Measurements from ENCODE around the gene DARS2. TPM values are rescaled to one million over a fixed set of nuclear protein-coding genes. Genes with fewer than 3 reads are reported as not detected.

The DARS2 gene
- total RNA-seq, 1 experiment from 2014 or later, result 35.0 TPM

GRCh38 chr1:173869021-173869359, 44.5 kb downstream of the DARS2 start:
- Histone ChIP-seq H3K18ac (ENCODE audit: insufficient read length, low read depth, low read length) (no peak overlapping the region), H2AK5ac (ENCODE audit: insufficient read length, low read length) (no peak overlapping the region), H3K4me1 (ENCODE audit: insufficient read depth, low read length) (no peaks in the 10 kb centered on the region), H4K20me1 (ENCODE audit: control insufficient read depth, insufficient read depth, insufficient read length) (no peaks in the 10 kb centered on the region), H3K4ac (ENCODE audit: low read depth, low read length) (no peak overlapping the region), H2AFZ (ENCODE audit: low read length) (no peak overlapping the region), H3K4me2 (ENCODE audit: insufficient read depth, insufficient read length, low read length) (peak overlapping the region; percentile 96), H2BK5ac (ENCODE audit: insufficient read length, low read length) (no peak overlapping the region), H3K56ac (ENCODE audit: insufficient read length, low read depth, low read length) (no peak overlapping the region), H3K23me2 (ENCODE audit: insufficient read length, low read depth, low read length, poor library complexity, severe bottlenecking) (peaks cover 10% of the 10 kb centered on the region), H2BK120ac (ENCODE audit: low read depth, low read length, poor library complexity, severe bottlenecking) (no peak overlapping the region), H4K8ac (replicated peaks; ENCODE audit: insufficient read length, low read depth, low read length) (no peak overlapping the region), H2BK12ac (ENCODE audit: insufficient read length, low read depth, low read length) (no peak overlapping the region), H3K9me3 (ENCODE audit: control insufficient read depth, low read depth, low read length) (no peaks in the 10 kb centered on the region), H3K9ac (ENCODE audit: extremely low read depth, insufficient read length, low read length) (peak overlapping the region; percentile 89), H3K14ac (ENCODE audit: insufficient read depth, low read length) (no peak overlapping the region), H4K91ac (ENCODE audit: insufficient read length, low read depth, low read length) (no peak overlapping the region), H2BK20ac (ENCODE audit: low read depth, low read length, poor library complexity, severe bottlenecking) (no peak overlapping the region), H3K27ac (ENCODE audit: insufficient read length, low read depth, low read length) (peak overlapping the region; percentile 63), H3K23ac (ENCODE audit: insufficient read length, low read depth, low read length) (no peak overlapping the region), H4K5ac (ENCODE audit: insufficient read length, low read depth, low read length) (no peak overlapping the region), H3K79me2 (ENCODE audit: insufficient read depth, low read length) (peaks cover 16% of the 10 kb centered on the region; the same call in 1 of the 2 replicates), H3K27me3 (ENCODE audit: insufficient read depth, low read length) (no peaks in the 10 kb centered on the region), H2BK15ac (ENCODE audit: low read depth, low read length) (no peak overlapping the region), H3T11ph (ENCODE audit: low read length) (no peak overlapping the region), H3K79me1 (ENCODE audit: insufficient read depth, low read depth, low read length, poor library complexity, severe bottlenecking) (no peaks in the 10 kb centered on the region)
- TF ChIP-seq CTCF (conservative IDR thresholded peaks at IDR 0.05), result no peak
- H3K9me3 Mint-ChIP-seq, result peaks cover 0 to 9% of the 10 kb centered on the region in 2 experiments; a peak in 2 of 5 replicates
- H3K36me3 Mint-ChIP-seq (ENCODE audit: insufficient read depth in 1 of 3, low read depth in 3 of 3), result peaks cover 51 to 68% (median 59%) of the 10 kb centered on the region in 3 experiments
- no CpG with 5 or more reads among the region's 5 CpGs for WGBS (ENCODE audit: extremely low coverage, insufficient read length, low lambda C conversion rate)
- H3K4me3 Mint-ChIP-seq, result peak overlapping the region; percentile 98 to 99
- H3K27ac Mint-ChIP-seq, result peak overlapping the region; percentile 97 to 99 (median 98)
- DNase-seq, result no peak
- H3K4me1 Mint-ChIP-seq, result peaks cover 31 to 43% of the 10 kb centered on the region in 2 experiments
- H3K27me3 Mint-ChIP-seq (ENCODE audit: low read depth), result peaks cover 3% of the 10 kb centered on the region; the same call in 1 of the 2 replicates
